GM12878 (cell line): Measurements from ENCODE around the gene DEFB132. TPM values are rescaled to one million over a fixed set of nuclear protein-coding genes. Genes with fewer than 3 reads are reported as not detected.

ENCODE experiments used
- CBFB ChIP-seq: IDR thresholded peaks from 2 replicates; pipeline ENCODE4 v1.6.1; 2016; ENCODE audit warnings: antibody characterized with exemption, low read depth
- EED ChIP-seq: sonication (generic); IDR thresholded peaks from 2 replicates; pipeline ENCODE4 v1.6.1; 2016; ENCODE audit warnings: antibody characterized with exemption, low read depth
- KDM1A ChIP-seq: fragments of 200-600 bp; sonication (generic); IDR thresholded peaks from 2 replicates; pipeline ENCODE4 v1.6.1; 2016; ENCODE audit warnings: borderline replicate concordance
- NFIC ChIP-seq: IDR thresholded peaks from 2 replicates; pipeline ENCODE4 v1.6.1; 2012; ENCODE audit warnings: low read depth, mild to moderate bottlenecking, inconsistent platforms, low read length, moderate library complexity
- ZNF274 ChIP-seq: IDR thresholded peaks from one replicate; pipeline ENCODE4 v1.8.0; 2011; ENCODE audit not compliant: insufficient read length, insufficient read depth
- polyA plus RNA-seq, 11 experiments: library from polyadenylated mRNA; depleted of rRNA in 4 of 11; unstranded in 6 of 11; stranded (reverse) in 5 of 11; fragments of >200 nt; fragmentation: Nextera tagmentation in 4 of 11; fragmentation: Illumina TruSeq in 1 of 11; extraction: Ambion mirVana in 4 of 11; extraction: Trizol in 1 of 11; gene quantifications; 1 replicate in 1 of 11; 2 replicates in 10 of 11; pipeline versions ENCODE4 v1.2.1 to v1.2.3, GENCODE V29; 2011 to 2016; ENCODE audit warnings: inconsistent platforms in 2 of 11, missing spikeins in 2 of 11, low read depth in 1 of 11
- total RNA-seq, 4 experiments: library from RNA; depleted of rRNA in 3 of 4; stranded (reverse); fragments of >200 nt in 3 of 4; fragmentation: Illumina TruSeq in 1 of 4; extraction: Trizol in 1 of 4; gene quantifications; 2 replicates each; pipeline versions ENCODE4 v1.2.1 to v1.2.3, GENCODE V29; 2013 to 2021
- TF ChIP-seq, protein P1 (sequence below): fragments of 450-650 bp; formaldehyde crosslinking; IDR thresholded peaks from 2 replicates; pipeline ENCODE4 v1.5.0; 2022; ENCODE audit warnings: mild to moderate bottlenecking, missing genetic modification characterization
- TF ChIP-seq, protein P2 (sequence below): fragments of 450-650 bp; IDR thresholded peaks from 2 replicates; pipeline ENCODE4 v1.6.1; 2016; ENCODE audit warnings: mild to moderate bottlenecking
- TF ChIP-seq, protein P3 (sequence below), 3 experiments: IDR thresholded peaks in 2 of 3; conservative IDR thresholded peaks in 1 of 3; 2 replicates each; pipeline ENCODE4 v1.5.1; 2011; ENCODE audit warnings: low read depth in 3 of 3, low read length in 3 of 3, mild to moderate bottlenecking in 3 of 3, control low read depth in 2 of 3, moderate library complexity in 2 of 3, inconsistent platforms in 1 of 3, mixed read lengths in 1 of 3; ENCODE audit not compliant: control insufficient read depth in 2 of 3, insufficient read depth in 1 of 3; ENCODE audit errors: extremely low read depth in 1 of 3

Gene DEFB132
- total and polyA plus RNA-seq, 10 of the 15 experiments (the other 5 are each of a cell fraction or from before 2014, with no cell fraction given), result not detected

DNA sequence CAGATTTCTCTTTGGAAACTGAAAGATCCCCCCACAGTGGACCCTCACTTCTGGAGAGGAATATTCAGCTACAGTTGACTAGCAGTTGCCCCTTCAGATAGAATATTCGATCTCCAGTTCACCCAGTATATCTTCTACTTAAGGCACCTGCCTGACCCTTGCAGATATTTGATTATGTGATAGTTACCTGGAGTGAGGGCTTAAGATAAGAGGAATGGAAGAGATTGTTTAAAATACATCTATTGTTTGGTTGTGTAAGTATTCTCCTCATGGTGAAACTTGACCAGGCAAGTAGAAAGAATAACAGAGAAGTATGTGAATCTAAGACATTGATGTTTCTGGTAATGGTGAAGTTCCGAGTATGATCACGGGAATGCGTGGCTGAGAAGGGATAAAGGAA is 38.3 kb downstream of the DEFB132 start (continued):
- TF ChIP-seq, protein P1, sequence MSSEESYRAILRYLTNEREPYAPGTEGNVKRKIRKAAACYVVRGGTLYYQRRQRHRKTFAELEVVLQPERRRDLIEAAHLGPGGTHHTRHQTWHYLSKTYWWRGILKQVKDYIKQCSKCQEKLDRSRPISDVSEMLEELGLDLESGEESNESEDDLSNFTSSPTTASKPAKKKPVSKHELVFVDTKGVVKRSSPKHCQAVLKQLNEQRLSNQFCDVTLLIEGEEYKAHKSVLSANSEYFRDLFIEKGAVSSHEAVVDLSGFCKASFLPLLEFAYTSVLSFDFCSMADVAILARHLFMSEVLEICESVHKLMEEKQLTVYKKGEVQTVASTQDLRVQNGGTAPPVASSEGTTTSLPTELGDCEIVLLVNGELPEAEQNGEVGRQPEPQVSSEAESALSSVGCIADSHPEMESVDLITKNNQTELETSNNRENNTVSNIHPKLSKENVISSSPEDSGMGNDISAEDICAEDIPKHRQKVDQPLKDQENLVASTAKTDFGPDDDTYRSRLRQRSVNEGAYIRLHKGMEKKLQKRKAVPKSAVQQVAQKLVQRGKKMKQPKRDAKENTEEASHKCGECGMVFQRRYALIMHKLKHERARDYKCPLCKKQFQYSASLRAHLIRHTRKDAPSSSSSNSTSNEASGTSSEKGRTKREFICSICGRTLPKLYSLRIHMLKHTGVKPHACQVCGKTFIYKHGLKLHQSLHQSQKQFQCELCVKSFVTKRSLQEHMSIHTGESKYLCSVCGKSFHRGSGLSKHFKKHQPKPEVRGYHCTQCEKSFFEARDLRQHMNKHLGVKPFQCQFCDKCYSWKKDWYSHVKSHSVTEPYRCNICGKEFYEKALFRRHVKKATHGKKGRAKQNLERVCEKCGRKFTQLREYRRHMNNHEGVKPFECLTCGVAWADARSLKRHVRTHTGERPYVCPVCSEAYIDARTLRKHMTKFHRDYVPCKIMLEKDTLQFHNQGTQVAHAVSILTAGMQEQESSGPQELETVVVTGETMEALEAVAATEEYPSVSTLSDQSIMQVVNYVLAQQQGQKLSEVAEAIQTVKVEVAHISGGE (CRISPR knock-in tag), result no peak
- TF ChIP-seq, protein P2, sequence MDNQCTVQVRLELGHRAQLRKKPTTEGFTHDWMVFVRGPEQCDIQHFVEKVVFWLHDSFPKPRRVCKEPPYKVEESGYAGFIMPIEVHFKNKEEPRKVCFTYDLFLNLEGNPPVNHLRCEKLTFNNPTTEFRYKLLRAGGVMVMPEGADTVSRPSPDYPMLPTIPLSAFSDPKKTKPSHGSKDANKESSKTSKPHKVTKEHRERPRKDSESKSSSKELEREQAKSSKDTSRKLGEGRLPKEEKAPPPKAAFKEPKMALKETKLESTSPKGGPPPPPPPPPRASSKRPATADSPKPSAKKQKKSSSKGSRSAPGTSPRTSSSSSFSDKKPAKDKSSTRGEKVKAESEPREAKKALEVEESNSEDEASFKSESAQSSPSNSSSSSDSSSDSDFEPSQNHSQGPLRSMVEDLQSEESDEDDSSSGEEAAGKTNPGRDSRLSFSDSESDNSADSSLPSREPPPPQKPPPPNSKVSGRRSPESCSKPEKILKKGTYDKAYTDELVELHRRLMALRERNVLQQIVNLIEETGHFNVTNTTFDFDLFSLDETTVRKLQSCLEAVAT, result no peak
- TF ChIP-seq KDM1A, result no peak
- no peak for TF ChIP-seq NFIC
- TF ChIP-seq ZNF274, result no peak
- TF ChIP-seq, protein P3, sequence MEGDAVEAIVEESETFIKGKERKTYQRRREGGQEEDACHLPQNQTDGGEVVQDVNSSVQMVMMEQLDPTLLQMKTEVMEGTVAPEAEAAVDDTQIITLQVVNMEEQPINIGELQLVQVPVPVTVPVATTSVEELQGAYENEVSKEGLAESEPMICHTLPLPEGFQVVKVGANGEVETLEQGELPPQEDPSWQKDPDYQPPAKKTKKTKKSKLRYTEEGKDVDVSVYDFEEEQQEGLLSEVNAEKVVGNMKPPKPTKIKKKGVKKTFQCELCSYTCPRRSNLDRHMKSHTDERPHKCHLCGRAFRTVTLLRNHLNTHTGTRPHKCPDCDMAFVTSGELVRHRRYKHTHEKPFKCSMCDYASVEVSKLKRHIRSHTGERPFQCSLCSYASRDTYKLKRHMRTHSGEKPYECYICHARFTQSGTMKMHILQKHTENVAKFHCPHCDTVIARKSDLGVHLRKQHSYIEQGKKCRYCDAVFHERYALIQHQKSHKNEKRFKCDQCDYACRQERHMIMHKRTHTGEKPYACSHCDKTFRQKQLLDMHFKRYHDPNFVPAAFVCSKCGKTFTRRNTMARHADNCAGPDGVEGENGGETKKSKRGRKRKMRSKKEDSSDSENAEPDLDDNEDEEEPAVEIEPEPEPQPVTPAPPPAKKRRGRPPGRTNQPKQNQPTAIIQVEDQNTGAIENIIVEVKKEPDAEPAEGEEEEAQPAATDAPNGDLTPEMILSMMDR (IDR thresholded peaks at IDR 0.05 in 2 of 3, conservative IDR thresholded peaks at IDR 0.05 in 1 of 3; ENCODE audit: control insufficient read depth in 2 of 3, extremely low read depth in 1 of 3, insufficient read depth in 1 of 3, low read depth in 3 of 3, low read length in 3 of 3), result no peak
- TF ChIP-seq CBFB, result no peak
- TF ChIP-seq EED, result no peak
